Breast epithelium (tissue), 4 donors: ENCODE measurements around the gene ARMH1. TPM values are rescaled to one million over a fixed set of nuclear protein-coding genes. Genes with fewer than 3 reads are reported as not detected.

Source experiments
- DNase-seq, 2 donors: peaks; one replicate each; pipeline ENCODE4 v3.0.0-alpha.2; 2019; ENCODE audit warnings: low spot score in 2 of 2
- H3K27ac ChIP-seq, 2 donors: fragments of 200-600 bp; sonication (generic) in 1 of 2; one replicate each; pipeline ENCODE4 v1.5.1; 2016 to 2019; ENCODE audit warnings: mild to moderate bottlenecking in 1 of 2
- H3K27me3 ChIP-seq, 2 donors: fragments of 200-600 bp; sonication (generic) in 1 of 2; one replicate each; pipeline versions ENCODE4 v1.5.1 to v1.6.0; 2017 to 2019; ENCODE audit warnings: control low read depth in 1 of 2, mild to moderate bottlenecking in 1 of 2
- H3K36me3 ChIP-seq: fragments of 200-600 bp; one replicate; pipeline ENCODE4 v1.5.1; 2019
- H3K4me1 ChIP-seq, 2 donors: fragments of 200-600 bp; sonication (generic); one replicate each; pipeline ENCODE4 v1.5.1; 2016 to 2019; ENCODE audit warnings: control low read depth in 1 of 2
- H3K4me3 ChIP-seq, 3 donors: fragments of 200-600 bp; sonication (generic); 1 replicate in 2 of 3; 2 replicates in 1 of 3; pipeline ENCODE4 v1.5.1; 2016 to 2019; ENCODE audit warnings: mild to moderate bottlenecking in 3 of 3, moderate library complexity in 2 of 3
- H3K9me3 ChIP-seq, 2 donors: fragments of 200-600 bp; sonication (generic) in 1 of 2; one replicate each; pipeline ENCODE4 v1.5.1; 2016 to 2019; ENCODE audit warnings: control low read depth in 1 of 2
- CTCF ChIP-seq, 3 donors: fragments of 450-650 bp; IDR thresholded peaks; one replicate each; pipeline ENCODE4 v1.5.1; 2016 to 2017; ENCODE audit warnings: antibody characterized with exemption in 3 of 3, mild to moderate bottlenecking in 3 of 3, moderate library complexity in 3 of 3
- POLR2A ChIP-seq: fragments of 450-650 bp; IDR thresholded peaks from one replicate; pipeline ENCODE4 v1.6.1; 2016; ENCODE audit warnings: antibody characterized with exemption, mild to moderate bottlenecking, moderate library complexity
- POLR2AphosphoS5 ChIP-seq, 3 donors: sonication (generic); formaldehyde crosslinking; IDR thresholded peaks; one replicate each; pipeline ENCODE4 v1.6.1; 2017; ENCODE audit warnings: antibody characterized with exemption in 3 of 3
- intact Hi-C: fragments of 100-400 bp; cut with DNase I; formaldehyde crosslinking; loops from one replicate; pipeline ENCODE4 v1.15.1; 2023; ENCODE audit warnings: low total_unique reads
- total RNA-seq, 3 donors: library from RNA; depleted of rRNA; stranded (reverse); fragments of >200 nt; gene quantifications; one replicate each; pipeline ENCODE4 v1.1.0, GENCODE V29; 2016

ARMH1 gene
- total RNA-seq, 3 donors from 2014 or later = 1.8 to 3.8 (median 2.9) TPM

GRCh38 chr1:44631647-44632539 is 42.6 kb upstream of the ARMH1 start:
- Histone ChIP-seq H3K27me3 (no peaks in the 10 kb centered on the region), H3K4me3 (peak overlapping the region; percentile 74 to 98 (median 81)), H3K4me1 (peaks cover 6 to 14% of the 10 kb centered on the region in 2 donors), H3K36me3 (no peaks in the 10 kb centered on the region), H3K27ac (peak overlapping the region; percentile 95 to 99), H3K9me3 (no peaks in the 10 kb centered on the region)
- no peak for TF ChIP-seq POLR2A
- peak in 1 of 3 donors; percentile 15 for TF ChIP-seq CTCF (IDR thresholded peaks at IDR 0.05)
- TF ChIP-seq POLR2AphosphoS5 (IDR thresholded peaks at IDR 0.05) = peak; percentile 68 to 85 (median 83)
- intact Hi-C loops = no loop called here
- DNase-seq = peak; percentile 92 to 93

GRCh38 chr1:44632598-44632997 is 41.9 kb upstream of the ARMH1 start:
- Histone ChIP-seq H3K36me3 (no peaks in the 10 kb centered on the region), H3K9me3 (no peaks in the 10 kb centered on the region), H3K4me1 (peaks cover 6 to 14% of the 10 kb centered on the region in 2 donors), H3K27ac (peak overlapping the region; percentile 95 to 99), H3K27me3 (no peaks in the 10 kb centered on the region), H3K4me3 (peak overlapping the region; percentile 74 to 98 (median 81))
- no peak for DNase-seq
- intact Hi-C loops = no loop called here
- TF ChIP-seq POLR2AphosphoS5 (IDR thresholded peaks at IDR 0.05) (no peak), CTCF (IDR thresholded peaks at IDR 0.05) (no peak), POLR2A (no peak)

- Histone ChIP-seq H3K27ac (no peak overlapping the region), H3K9me3 (no peaks in the 10 kb centered on the region), H3K27me3 (no peaks in the 10 kb centered on the region), H3K36me3 (peaks cover 16% of the 10 kb centered on the region), H3K4me1 (peaks cover 6 to 14% of the 10 kb centered on the region in 2 donors), H3K4me3 (no peak overlapping the region)
- no peak for TF ChIP-seq POLR2A
- no peak for TF ChIP-seq CTCF (IDR thresholded peaks at IDR 0.05)
- TF ChIP-seq POLR2AphosphoS5 (IDR thresholded peaks at IDR 0.05) = no peak
- intact Hi-C loops = no loop called here
- DNase-seq = no peak
These were observed 39.8 kb upstream of the ARMH1 start for GRCh38 chr1:44634606-44635189.

- H3K4me3 ChIP-seq = no peak overlapping the region
- H3K4me1 ChIP-seq = peaks cover 6 to 14% of the 10 kb centered on the region in 2 donors
- H3K27ac ChIP-seq = no peak overlapping the region
- H3K9me3 ChIP-seq = no peaks in the 10 kb centered on the region
- no peak for DNase-seq
- H3K27me3 ChIP-seq = no peaks in the 10 kb centered on the region
- peaks cover 20% of the 10 kb centered on the region for H3K36me3 ChIP-seq
- intact Hi-C loops = no loop called here
- no peak for TF ChIP-seq POLR2AphosphoS5 (IDR thresholded peaks at IDR 0.05)
- no peak for TF ChIP-seq CTCF (IDR thresholded peaks at IDR 0.05)
- no peak for TF ChIP-seq POLR2A
These were observed 39.1 kb upstream of the ARMH1 start for GRCh38 chr1:44635439-44635838.
